K562 (cell line): ENCODE data around the gene RBM27.
"Not testable (repeated sequence)": the region's sequence is repeated elsewhere in the genome, so short reads cannot be mapped to it uniquely, and the experiment has no call there.

ENCODE experiments used
- CBFB ChIP-seq: sonication (generic); formaldehyde crosslinking; IDR thresholded peaks from 2 replicates; pipeline ENCODE4 v1.4.0; 2020; ENCODE audit warnings: mild to moderate bottlenecking, missing genetic modification reagents
- GABPA ChIP-seq: fragments of 200-800 bp; sonication (Bioruptor generic); conservative IDR thresholded peaks from 2 replicates; pipeline ENCODE4 v1.6.1; 2016; ENCODE audit warnings: low read depth, missing genetic modification characterization, missing compliant biosample characterization
- MAFK ChIP-seq: IDR thresholded peaks from 2 replicates; pipeline ENCODE4 v1.6.1; 2011; ENCODE audit warnings: low read length, improper control_type of control experiment
- NBN ChIP-seq: fragments of 450-650 bp; IDR thresholded peaks from 2 replicates; pipeline ENCODE4 v1.6.1; 2016; ENCODE audit warnings: low read depth, mild to moderate bottlenecking
- POLR2A ChIP-seq: fragments of 450-650 bp; conservative IDR thresholded peaks from 2 replicates; pipeline ENCODE4 v1.6.1; 2016
- RBFOX2 ChIP-seq: fragments of 200-400 bp; formaldehyde crosslinking; IDR thresholded peaks from 2 replicates; pipeline ENCODE4 v1.6.1; 2017; ENCODE audit warnings: low read depth, mild to moderate bottlenecking, low read length, moderate library complexity
- RCOR1 ChIP-seq, 2 experiments: IDR thresholded peaks; 2 replicates each; pipeline ENCODE4 v1.6.1; 2012; ENCODE audit warnings: low read depth in 2 of 2, low read length in 2 of 2, borderline replicate concordance in 1 of 2, improper control_type of control experiment in 1 of 2
- SAP30 ChIP-seq: fragments of 200-600 bp; sonication (generic); IDR thresholded peaks from 2 replicates; pipeline ENCODE4 v1.6.1; 2012; ENCODE audit warnings: borderline replicate concordance, low read depth, mild to moderate bottlenecking, moderate library complexity, low read length, control low read depth, inconsistent platforms; ENCODE audit not compliant: insufficient read depth, poor library complexity, severe bottlenecking
- ZBTB7A ChIP-seq: IDR thresholded peaks from 2 replicates; pipeline ENCODE4 v1.6.1; 2011; ENCODE audit warnings: low read depth, mild to moderate bottlenecking, low read length, moderate library complexity, borderline replicate concordance; ENCODE audit not compliant: control insufficient read depth

GRCh38 chr5:146194997-146195396 is 8.4 kb upstream of the RBM27 start:
- TF ChIP-seq RBFOX2; SAP30; CBFB; POLR2A; GABPA (tag); MAFK; RCOR1 (IDR thresholded peaks at IDR 0.05; ENCODE audit: borderline replicate concordance in 1 of 2, low read depth in 2 of 2, low read length in 2 of 2); NBN; ZBTB7A: not testable (repeated sequence)
